Endothelial cell of umbilical vein (primary cell): ENCODE measurements around the gene MRPL42. TPM values are rescaled to one million over a fixed set of nuclear protein-coding genes. Genes with fewer than 3 reads are reported as not detected.

ENCODE experiments used
- BruUV-seq: library from RNA; stranded (reverse); fragments of 400-500 nt; replicated peaks from 2 replicates; lab custom pipeline; 2021; lab: Mats Ljungman, UMichigan
- CTCF ChIA-PET: fragments of 300-600, 350-600 bp; sonication (Branson Sonifier 250); formaldehyde crosslinking; loops from one replicate; lab custom pipeline; 2021; ENCODE audit warnings: antibody characterized with exemption, inconsistent platforms; lab: Charles Lee
- POLR2A ChIA-PET: fragments of 300-600, 350-600 bp; sonication (Branson Sonifier 250); formaldehyde crosslinking; loops from one replicate; lab custom pipeline; 2021; ENCODE audit warnings: antibody characterized with exemption, inconsistent platforms; lab: Charles Lee
- DNase-seq: peaks from one replicate; pipeline ENCODE4 v3.0.0-alpha.2; 2011; ENCODE audit warnings: low read depth, low spot score
- FAIRE-seq: peaks from 2 replicates; lab custom pipeline; 2011; peaks lifted over from hg19 to GRCh38; lab: Jason Lieb, UNC
- H2AFZ ChIP-seq: 2 replicates; pipeline ENCODE4 v1.6.0; 2012; ENCODE audit warnings: low read depth, low read length, control low read depth, inconsistent platforms
- H3K27ac ChIP-seq: 2 replicates; pipeline ENCODE4 v1.5.1; 2011; ENCODE audit warnings: low read depth, mild to moderate bottlenecking, control low read depth, low read length, moderate library complexity; ENCODE audit not compliant: insufficient read depth
- H3K27me3 ChIP-seq, 2 experiments: 2 replicates each; pipeline versions ENCODE4 v1.6.0 to v1.6.1; 2011; ENCODE audit warnings: low read length in 2 of 2, mixed read lengths in 1 of 2; ENCODE audit not compliant: control insufficient read depth in 2 of 2, insufficient read depth in 2 of 2
- H3K36me3 ChIP-seq, 2 experiments: 2 replicates in 1 of 2; 3 replicates in 1 of 2; pipeline ENCODE4 v1.5.1; 2011; ENCODE audit warnings: low read length in 2 of 2, mild to moderate bottlenecking in 1 of 2, moderate library complexity in 1 of 2; ENCODE audit not compliant: control insufficient read depth in 2 of 2, insufficient read depth in 2 of 2; ENCODE audit errors: extremely low read depth in 1 of 2
- H3K4me1 ChIP-seq: 3 replicates; pipeline ENCODE4 v1.5.1; 2011; ENCODE audit warnings: mild to moderate bottlenecking, low read length; ENCODE audit not compliant: control insufficient read depth, insufficient read depth; ENCODE audit errors: extremely low read depth
- H3K4me2 ChIP-seq: 2 replicates; pipeline ENCODE4 v1.6.1; 2011; ENCODE audit warnings: low read length, control low read depth, mixed read lengths; ENCODE audit not compliant: insufficient read depth
- H3K4me3 ChIP-seq, 3 experiments: fragments of 200-600 bp in 1 of 3; sonication (generic), shearing (Covaris generic) in 1 of 3; replicated peaks in 1 of 3; 2 replicates each; pipeline ENCODE4 v1.5.1; 2011 to 2016; ENCODE audit warnings: control low read depth in 3 of 3, low read length in 3 of 3, mild to moderate bottlenecking in 2 of 3, inconsistent platforms in 1 of 3, low read depth in 1 of 3, moderate library complexity in 1 of 3; ENCODE audit not compliant: insufficient read depth in 1 of 3
- H3K79me2 ChIP-seq: 2 replicates; pipeline ENCODE4 v1.6.0; 2012; ENCODE audit warnings: low read length, inconsistent platforms; ENCODE audit not compliant: control insufficient read depth, insufficient read depth
- H3K9ac ChIP-seq: replicated peaks from 2 replicates; pipeline ENCODE3; 2011; ENCODE audit warnings: low read length, control low read depth; ENCODE audit not compliant: insufficient read depth; ENCODE audit errors: extremely low read depth
- H3K9me1 ChIP-seq: replicated peaks from 3 replicates; pipeline ENCODE4 v1.6.0; 2011; ENCODE audit warnings: mild to moderate bottlenecking, low read length; ENCODE audit not compliant: control insufficient read depth, insufficient read depth; ENCODE audit errors: extremely low read depth
- H3K9me3 ChIP-seq: replicated peaks from 2 replicates; pipeline ENCODE4 v1.5.1; 2012; ENCODE audit warnings: low read length, inconsistent platforms; ENCODE audit not compliant: control insufficient read depth, insufficient read depth
- H4K20me1 ChIP-seq: replicated peaks from 2 replicates; pipeline ENCODE3; 2011; ENCODE audit warnings: mild to moderate bottlenecking, low read length; ENCODE audit not compliant: control insufficient read depth, insufficient read depth; ENCODE audit errors: extremely low read depth
- EZH2 ChIP-seq: IDR thresholded peaks from 2 replicates; pipeline ENCODE4 v1.6.1; 2012; ENCODE audit warnings: borderline replicate concordance, low read depth, mild to moderate bottlenecking, moderate library complexity, low read length, inconsistent platforms; ENCODE audit not compliant: severe bottlenecking
- FOS ChIP-seq: IDR thresholded peaks from 2 replicates; pipeline ENCODE4 v1.6.1; 2011; ENCODE audit warnings: mild to moderate bottlenecking, low read length, moderate library complexity, borderline replicate concordance; ENCODE audit not compliant: insufficient read depth
- GATA2 ChIP-seq: IDR thresholded peaks from 2 replicates; pipeline ENCODE4 v1.7.0; 2011; ENCODE audit warnings: low read depth, mild to moderate bottlenecking, moderate library complexity, mixed read lengths, low read length; ENCODE audit not compliant: insufficient read length, insufficient read depth
- JUN ChIP-seq: IDR thresholded peaks from 2 replicates; pipeline ENCODE4 v1.6.1; 2011; ENCODE audit warnings: borderline replicate concordance, low read depth; ENCODE audit not compliant: insufficient read length, insufficient read depth
- MYC ChIP-seq: IDR thresholded peaks from one replicate; pipeline ENCODE4 v1.6.1; 2011; ENCODE audit warnings: mild to moderate bottlenecking, low read depth, low read length
- POLR2A ChIP-seq: IDR thresholded peaks from 2 replicates; pipeline ENCODE4 v1.6.1; 2012; ENCODE audit warnings: low read depth, mild to moderate bottlenecking, control low read depth, low read length
- POLR2AphosphoS5 ChIP-seq: IDR thresholded peaks from 2 replicates; pipeline ENCODE4 v1.6.1; 2012; ENCODE audit warnings: low read depth, mild to moderate bottlenecking, control low read depth, low read length, moderate library complexity; ENCODE audit not compliant: insufficient read depth
- dilution Hi-C: fragments of 300-500 bp; cut with MboI; formaldehyde crosslinking; loops from one replicate; pipeline ENCODE4 v1.15.0; 2019; ENCODE audit warnings: low sequenced_read_pairs; ENCODE audit not compliant: extremely low pct_ligation_motif_present
- intact Hi-C: fragments of 100-400 bp; cut with micrococcal nuclease; formaldehyde crosslinking; loops from one replicate; pipeline ENCODE4 v1.10.0; 2022
- polyA plus RNA-seq, 4 experiments: library from polyadenylated mRNA; depleted of rRNA in 3 of 4; stranded (reverse) in 3 of 4; unstranded in 1 of 4; fragments of >200 nt; gene quantifications; 2 replicates each; pipeline versions ENCODE4 v1.2.1 to v1.2.3, GENCODE V29; 2011 to 2012; ENCODE audit warnings: missing spikeins in 1 of 4
- total RNA-seq: library from RNA; stranded (reverse); gene quantifications from 2 replicates; pipeline ENCODE4 v1.2.3, GENCODE V29; 2021
- TF ChIP-seq, protein P1 (sequence below): IDR thresholded peaks from 2 replicates; pipeline ENCODE4 v1.6.1; 2011; ENCODE audit not compliant: insufficient read depth, insufficient read length
- TF ChIP-seq, protein P2 (sequence below), 2 donors: IDR thresholded peaks; 1 replicate in 1 of 2; 2 replicates in 1 of 2; pipeline ENCODE4 v1.5.1; 2011; ENCODE audit warnings: low read length in 2 of 2, mild to moderate bottlenecking in 2 of 2, moderate library complexity in 2 of 2, control low read depth in 1 of 2, inconsistent platforms in 1 of 2, low read depth in 1 of 2; ENCODE audit not compliant: insufficient read depth in 1 of 2; ENCODE audit errors: extremely low read depth in 1 of 2

Gene MRPL42
- total and polyA plus RNA-seq, 2 donors (not counting 3 experiments of a cell fraction or from before 2014, with no cell fraction given), result 38.5 to 61.2 TPM

DNA sequence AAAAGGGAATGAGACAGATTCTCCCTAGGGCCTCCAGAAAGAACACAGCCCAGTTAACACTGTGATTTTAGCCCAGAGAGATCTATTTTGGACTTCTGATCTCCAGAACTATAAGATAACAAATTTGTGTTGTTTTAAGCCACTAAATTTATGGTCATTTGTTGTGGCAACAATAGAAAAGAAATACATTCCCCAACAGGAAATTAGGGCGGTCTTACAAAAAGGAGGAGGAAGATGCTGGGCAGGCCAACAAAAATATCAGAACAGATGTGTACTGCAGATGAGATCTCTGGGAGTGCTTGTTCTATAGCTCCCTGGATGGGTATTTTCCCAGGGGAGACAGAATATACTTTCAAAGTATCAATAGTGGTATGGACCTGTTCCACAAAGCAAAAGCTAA lies 73.2 kb downstream of the MRPL42 start:
- Histone ChIP-seq H3K27ac (no peak overlapping the region), H3K4me1 (peaks cover 3% of the 10 kb centered on the region), H3K36me3 (no peaks in the 10 kb centered on the region), H3K4me3 (no peak overlapping the region), H3K27me3 (peaks cover 7 to 14% of the 10 kb centered on the region in 2 experiments), H3K79me2 (no peaks in the 10 kb centered on the region), H3K9me3 (no peaks in the 10 kb centered on the region), H4K20me1 (no peaks in the 10 kb centered on the region), H3K4me2 (no peak overlapping the region), H2AFZ (no peak overlapping the region), H3K9ac (no peak overlapping the region), H3K9me1 (no peaks in the 10 kb centered on the region)
- ChIA-PET POLR2A (no interaction called here), CTCF (interaction anchor here (1.0 to 2.0 kb wide), 4 partner anchors 14 to 562 kb away, joined by 3 to 7 read pairs (median 4); no protein-coding TSS in a partner anchor)
- no peak for TF ChIP-seq POLR2AphosphoS5
- no peak for TF ChIP-seq EZH2
- TF ChIP-seq POLR2A, result no peak
- TF ChIP-seq, protein P1, sequence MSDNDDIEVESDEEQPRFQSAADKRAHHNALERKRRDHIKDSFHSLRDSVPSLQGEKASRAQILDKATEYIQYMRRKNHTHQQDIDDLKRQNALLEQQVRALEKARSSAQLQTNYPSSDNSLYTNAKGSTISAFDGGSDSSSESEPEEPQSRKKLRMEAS, result no peak
- TF ChIP-seq JUN, result no peak
- no peak for TF ChIP-seq FOS
- peak; percentile 72 for DNase-seq
- dilution Hi-C loops (no loop called here), intact Hi-C loops (no loop called here)
- FAIRE-seq, result no peak
- no TSS peak for BruUV-seq

DNA sequence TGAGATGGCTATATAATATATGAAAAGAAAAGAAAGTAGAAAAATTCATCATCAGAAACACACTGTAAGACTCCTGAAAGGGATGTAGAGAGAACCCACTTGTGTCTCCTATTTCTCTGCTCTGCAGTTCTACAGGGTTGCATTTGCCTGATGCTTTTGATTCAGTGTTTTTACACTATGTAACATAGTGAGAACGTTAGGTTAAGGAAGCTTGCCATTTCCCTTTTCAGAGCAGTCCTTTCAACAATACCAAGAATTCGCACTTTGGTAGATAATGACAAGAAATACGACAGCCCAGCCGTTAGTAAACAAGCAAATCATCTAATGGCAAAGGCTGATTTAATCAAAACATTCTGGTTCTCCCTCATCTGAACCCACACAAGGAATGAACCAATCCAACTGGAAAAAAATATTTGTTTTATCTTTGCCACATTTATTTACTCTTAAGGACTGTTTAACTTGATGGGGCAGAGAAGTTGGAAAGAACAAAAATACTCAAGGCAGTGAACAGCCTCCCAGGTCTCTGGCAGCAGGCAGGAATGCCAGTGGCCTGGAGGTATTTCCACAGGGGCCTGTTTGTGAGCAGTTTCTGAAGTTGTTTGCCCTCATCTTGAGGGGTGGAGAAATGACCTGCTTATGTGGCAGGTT lies 74.4 kb downstream of the MRPL42 start:
- Histone ChIP-seq H3K4me3 (no peak overlapping the region), H3K9me1 (no peaks in the 10 kb centered on the region), H3K4me1 (peaks cover 3% of the 10 kb centered on the region), H3K27me3 (peaks cover 7 to 10% of the 10 kb centered on the region in 2 experiments), H3K9ac (no peak overlapping the region), H3K9me3 (no peaks in the 10 kb centered on the region), H3K27ac (no peak overlapping the region), H3K36me3 (no peaks in the 10 kb centered on the region), H4K20me1 (no peaks in the 10 kb centered on the region), H3K79me2 (no peaks in the 10 kb centered on the region), H2AFZ (no peak overlapping the region), H3K4me2 (no peak overlapping the region)
- ChIA-PET POLR2A (no interaction called here), CTCF (interaction anchor here (1.7 kb wide), 1 partner anchor 559 kb away, joined by 5 read pairs; no protein-coding TSS in a partner anchor)
- DNase-seq, result peak; percentile 41
- TF ChIP-seq POLR2AphosphoS5, result no peak
- no peak for TF ChIP-seq POLR2A
- no peak for TF ChIP-seq GATA2
- no peak for TF ChIP-seq EZH2
- TF ChIP-seq, protein P2, sequence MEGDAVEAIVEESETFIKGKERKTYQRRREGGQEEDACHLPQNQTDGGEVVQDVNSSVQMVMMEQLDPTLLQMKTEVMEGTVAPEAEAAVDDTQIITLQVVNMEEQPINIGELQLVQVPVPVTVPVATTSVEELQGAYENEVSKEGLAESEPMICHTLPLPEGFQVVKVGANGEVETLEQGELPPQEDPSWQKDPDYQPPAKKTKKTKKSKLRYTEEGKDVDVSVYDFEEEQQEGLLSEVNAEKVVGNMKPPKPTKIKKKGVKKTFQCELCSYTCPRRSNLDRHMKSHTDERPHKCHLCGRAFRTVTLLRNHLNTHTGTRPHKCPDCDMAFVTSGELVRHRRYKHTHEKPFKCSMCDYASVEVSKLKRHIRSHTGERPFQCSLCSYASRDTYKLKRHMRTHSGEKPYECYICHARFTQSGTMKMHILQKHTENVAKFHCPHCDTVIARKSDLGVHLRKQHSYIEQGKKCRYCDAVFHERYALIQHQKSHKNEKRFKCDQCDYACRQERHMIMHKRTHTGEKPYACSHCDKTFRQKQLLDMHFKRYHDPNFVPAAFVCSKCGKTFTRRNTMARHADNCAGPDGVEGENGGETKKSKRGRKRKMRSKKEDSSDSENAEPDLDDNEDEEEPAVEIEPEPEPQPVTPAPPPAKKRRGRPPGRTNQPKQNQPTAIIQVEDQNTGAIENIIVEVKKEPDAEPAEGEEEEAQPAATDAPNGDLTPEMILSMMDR (IDR thresholded peaks at IDR 0.05; ENCODE audit: extremely low read depth in 1 of 2, insufficient read depth in 1 of 2, low read depth in 1 of 2, low read length in 2 of 2), result no peak
- TF ChIP-seq, protein P1, result no peak
- TF ChIP-seq JUN, result no peak
- no peak for TF ChIP-seq FOS
- no peak for TF ChIP-seq MYC
- no TSS peak for BruUV-seq
- FAIRE-seq, result no peak
- intact Hi-C loops (no loop called here), dilution Hi-C loops (no loop called here)
